Measurements from ENCODE around the gene FSTL1. TPM values are rescaled to one million over a fixed set of nuclear protein-coding genes. Genes with fewer than 3 reads are reported as not detected.

The FSTL1 gene
- total and polyA plus RNA-seq, 2 of the 8 experiments (the other 6 are each of a cell fraction or from before 2014, with no cell fraction given): 158 to 516 TPM

GRCh38 chr3:120459196-120459595 is 8.4 kb upstream of the FSTL1 start:
- whole genome bisulfite sequencing, 2 experiments (ENCODE audit: extremely low coverage in 1 of 2, insufficient coverage in 1 of 2, insufficient read length in 1 of 2, insufficient replicate concordance in 2 of 2, low coverage in 1 of 2, low lambda C conversion rate in 2 of 2, missing lambda C conversion rate in 1 of 2): 89% methylated on average over 3 of the region's 3 CpGs; no CpG with 5 or more reads in 1 of the 2 experiments
- no peak overlapping the region for H2BK15ac ChIP-seq (ENCODE audit: low read length)
- no peak overlapping the region; the same call in 1 of the 2 replicates for H2BK12ac ChIP-seq (ENCODE audit: low read depth, low read length)
- H4K91ac ChIP-seq (replicated peaks; ENCODE audit: insufficient read length, low read length): no peak overlapping the region
- H2BK5ac ChIP-seq (ENCODE audit: low read depth, low read length): no peak overlapping the region
- H3K27ac ChIP-seq (ENCODE audit: low read depth, low read length): no peak overlapping the region
- H3K18ac ChIP-seq (ENCODE audit: extremely low read depth, low read length): no peak overlapping the region
- no peaks in the 10 kb centered on the region; the same call in 1 of the 2 replicates for H3K23me2 ChIP-seq (ENCODE audit: low read depth, low read length)
- no peak overlapping the region for H4K8ac ChIP-seq (ENCODE audit: extremely low read depth, insufficient read depth, low read length)
- H2AK5ac ChIP-seq (ENCODE audit: low read depth, low read length): no peak overlapping the region
- no peak overlapping the region for H4K5ac ChIP-seq (ENCODE audit: insufficient read length, low read depth, low read length)
- H2BK120ac ChIP-seq (replicated peaks; ENCODE audit: low read depth, low read length): no peak overlapping the region
- no peak overlapping the region for H2BK20ac ChIP-seq (ENCODE audit: low read length)
- no peak overlapping the region for H3K4me2 ChIP-seq (ENCODE audit: insufficient read depth in 1 of 2, low read depth in 2 of 2, low read length in 2 of 2)
- CTCF ChIA-PET (ENCODE audit: partially characterized antibody): interaction anchor here (1.0 to 1.8 kb wide), 5 partner anchors 8 to 109 kb away, joined by 3 to 7 read pairs (median 5); no protein-coding TSS in a partner anchor
- no peak overlapping the region for H3K4ac ChIP-seq (replicated peaks; ENCODE audit: insufficient read length, low read depth, low read length)
- H3K79me1 ChIP-seq (ENCODE audit: low read depth, low read length): no peaks in the 10 kb centered on the region
- TF ChIP-seq ATF3 (IDR thresholded peaks at IDR 0.05; ENCODE audit: insufficient read depth, low read depth, low read length): no peak
- no peak for TF ChIP-seq EZH2 (IDR thresholded peaks at IDR 0.05; ENCODE audit: low read depth, low read length, severe bottlenecking)
- no peak for TF ChIP-seq TCF12 (IDR thresholded peaks at IDR 0.05; ENCODE audit: low read depth, low read length)
- H4K20me1 ChIP-seq (replicated peaks in 1 of 2; ENCODE audit: control insufficient read depth in 1 of 2, insufficient read depth in 2 of 2, low read length in 2 of 2): no peaks in the 10 kb centered on the region
- FAIRE-seq (no peak), DNase-seq (ENCODE audit: low read depth in 1 of 2, low spot score in 2 of 2) (no peak)
- no peak overlapping the region for H3K23ac ChIP-seq (ENCODE audit: insufficient read length)
- no peak overlapping the region for H3K4me3 ChIP-seq (ENCODE audit: extremely low read depth in 1 of 4, insufficient read depth in 2 of 4, low read depth in 3 of 4, low read length in 4 of 4)
- H3K9ac ChIP-seq (replicated peaks in 1 of 4; ENCODE audit: extremely low read depth in 1 of 4, low read depth in 3 of 4, low read length in 3 of 4): no peak overlapping the region
- H3K79me2 ChIP-seq (ENCODE audit: control insufficient read depth in 1 of 2, insufficient read depth in 2 of 2, low read length in 2 of 2): no peaks in the 10 kb centered on the region
- no peaks in the 10 kb centered on the region for H3K36me3 ChIP-seq (ENCODE audit: control insufficient read depth in 2 of 4, insufficient read depth in 4 of 4, low read length in 3 of 4)
- H3K9me3 ChIP-seq (ENCODE audit: insufficient read depth in 2 of 2, low read depth in 1 of 2, low read length in 1 of 2): peaks cover 0 to 2% of the 10 kb centered on the region in 2 experiments; a peak in 1 of 4 replicates
- H3K27me3 ChIP-seq (replicated peaks in 1 of 4; ENCODE audit: control insufficient read depth in 3 of 4, extremely low read depth in 1 of 4, insufficient read depth in 3 of 4, low read length in 3 of 4): 0 out of 7 replicates have a peak, but pooled peaks cover 0 to 3% (median 0%) of the 10 kb centered on the region in 4 experiments
- H3K4me1 ChIP-seq (replicated peaks in 1 of 4; ENCODE audit: control insufficient read depth in 3 of 4, insufficient read depth in 4 of 4, low read length in 3 of 4): peaks cover 0 to 11% (median 2%) of the 10 kb centered on the region in 4 experiments; a peak in 2 of 7 replicates
- POLR2A ChIA-PET (ENCODE audit: partially characterized antibody): interaction anchor here (1.1 to 1.8 kb wide), 4 partner anchors 8 to 13 kb away, joined by 4 to 6 read pairs (median 5); no protein-coding TSS in a partner anchor
- H3K14ac ChIP-seq (ENCODE audit: insufficient read length): no peak overlapping the region
- H2AFZ ChIP-seq (ENCODE audit: low read length): no peak overlapping the region
- H3K56ac ChIP-seq (replicated peaks; ENCODE audit: insufficient read length, low read depth, low read length): no peak overlapping the region
